H54 (cell line): ENCODE measurements around the gene HSPD1.
"Not testable (repeated sequence)": the region's sequence is repeated elsewhere in the genome, so short reads cannot be mapped to it uniquely, and the experiment has no call there.

ENCODE experiments used
- DNase-seq: peaks from one replicate; pipeline ENCODE4 v3.0.0; 2011; ENCODE audit warnings: low spot score, mixed read lengths; ENCODE audit not compliant: insufficient read length
- FAIRE-seq: peaks from 3 replicates; lab custom pipeline; 2011; peaks lifted over from hg19 to GRCh38; lab: Jason Lieb, UNC
- POLR2A ChIP-seq: IDR thresholded peaks from 2 replicates; pipeline ENCODE4 v1.6.1; 2011; ENCODE audit warnings: low read depth, mild to moderate bottlenecking, low read length

The HSPD1 gene

DNA sequence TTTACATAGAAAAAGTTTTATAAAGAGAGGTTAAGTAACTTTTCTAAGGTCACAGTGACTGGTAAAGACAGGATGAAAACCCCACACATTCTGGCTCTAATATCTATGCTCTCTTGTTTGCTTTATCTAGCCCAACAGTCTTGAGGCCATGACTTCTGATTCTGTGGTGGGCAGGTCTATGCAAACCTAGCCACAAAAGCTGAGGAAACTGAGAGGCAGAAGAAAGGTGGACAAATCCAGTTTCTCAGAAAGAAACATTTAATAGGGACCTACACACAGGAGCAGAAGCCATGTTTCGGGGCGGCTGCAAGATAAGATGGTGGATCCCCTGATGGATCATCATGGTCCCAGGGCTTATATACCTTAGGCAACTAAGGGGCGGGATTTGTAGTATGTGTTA is 21.8 kb downstream of the HSPD1 start:
- TF ChIP-seq POLR2A: no peak
- FAIRE-seq (no peak), DNase-seq (no peak)

DNA sequence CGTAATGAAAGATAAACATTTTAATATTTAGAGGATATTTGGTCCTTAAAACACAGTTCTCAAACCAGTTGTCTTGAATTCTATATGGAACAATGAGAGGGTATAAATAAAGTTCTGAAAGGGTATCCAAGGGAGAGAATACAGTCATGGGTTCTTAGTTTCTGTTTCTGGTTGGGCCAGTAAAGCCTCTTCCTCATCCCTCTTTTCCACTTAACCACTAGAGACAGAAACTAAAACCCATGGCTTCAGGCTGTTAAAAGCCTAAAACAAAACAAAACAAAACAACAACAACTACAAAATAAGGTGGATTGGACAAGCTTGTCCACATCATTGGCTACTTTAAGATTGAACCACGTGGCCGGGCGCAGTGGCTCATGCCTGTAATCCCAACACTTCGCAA is 27.5 kb downstream of the HSPD1 start:
- DNase-seq (no peak), FAIRE-seq (no peak)
- no peak for TF ChIP-seq POLR2A

DNA sequence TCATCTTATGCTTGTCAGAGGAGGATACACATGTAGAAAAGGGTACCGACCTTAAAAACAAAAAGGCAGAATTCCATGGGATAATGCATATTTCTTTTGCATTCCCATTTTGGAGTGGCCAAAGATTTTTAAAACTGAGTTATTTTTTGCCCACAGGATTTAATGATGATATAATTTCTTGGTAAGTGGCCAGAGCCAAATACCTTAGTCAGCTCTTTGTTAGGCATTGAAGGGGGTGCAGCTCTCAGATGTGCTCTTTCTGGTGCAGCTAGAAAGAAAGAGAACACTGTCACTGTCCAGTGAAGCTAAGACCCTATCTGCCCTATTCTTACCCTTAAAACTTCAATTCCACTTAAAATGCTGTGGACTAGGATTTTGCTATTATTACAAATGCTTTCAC is 35.5 kb downstream of the HSPD1 start:
- no peak for TF ChIP-seq POLR2A

DNA sequence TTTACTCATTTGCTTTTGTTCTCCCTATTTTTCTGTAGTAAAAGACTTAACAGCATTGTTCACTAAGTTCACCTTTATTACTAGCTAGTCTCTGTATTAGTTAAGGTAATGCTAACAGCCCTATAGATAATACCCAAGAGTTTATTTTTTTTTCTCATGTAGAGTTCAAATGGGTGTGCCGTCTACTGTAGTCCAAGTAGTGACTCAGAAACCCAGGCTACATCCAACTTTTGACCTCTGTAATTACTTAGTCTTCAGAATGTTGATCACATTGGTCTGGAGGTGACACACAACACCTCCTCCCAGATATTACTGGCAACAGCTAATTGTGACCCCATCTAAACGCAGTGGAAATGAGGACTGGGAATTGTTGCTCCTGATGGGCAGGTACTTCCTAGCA is 38.6 kb downstream of the HSPD1 start:
- FAIRE-seq (peak; percentile 23), DNase-seq (no peak)
- no peak for TF ChIP-seq POLR2A

More for the DNA sequence above, 35.5 kb downstream of the HSPD1 start:
- no peak for DNase-seq
- no peak for FAIRE-seq

DNA sequence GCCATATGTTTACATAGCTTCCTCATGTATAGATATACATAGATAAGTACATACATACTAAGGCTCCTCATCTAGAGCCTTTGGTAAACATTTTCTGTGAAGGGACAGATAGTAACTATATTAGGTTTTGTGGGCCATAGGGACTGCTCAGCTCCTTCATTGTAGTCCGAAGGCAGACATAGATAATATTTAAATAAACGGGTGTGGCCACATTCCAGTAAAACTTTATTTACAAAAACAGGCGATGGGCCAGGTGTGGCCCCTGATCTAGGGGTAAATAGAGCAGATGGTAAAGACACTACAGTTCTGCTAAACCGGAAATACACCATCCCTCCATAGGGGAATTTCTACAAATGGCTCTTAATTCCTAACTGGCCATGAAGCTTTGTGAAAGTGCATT is 39.0 kb downstream of the HSPD1 start:
- DNase-seq (no peak), FAIRE-seq (no peak)
- no peak for TF ChIP-seq POLR2A

DNA sequence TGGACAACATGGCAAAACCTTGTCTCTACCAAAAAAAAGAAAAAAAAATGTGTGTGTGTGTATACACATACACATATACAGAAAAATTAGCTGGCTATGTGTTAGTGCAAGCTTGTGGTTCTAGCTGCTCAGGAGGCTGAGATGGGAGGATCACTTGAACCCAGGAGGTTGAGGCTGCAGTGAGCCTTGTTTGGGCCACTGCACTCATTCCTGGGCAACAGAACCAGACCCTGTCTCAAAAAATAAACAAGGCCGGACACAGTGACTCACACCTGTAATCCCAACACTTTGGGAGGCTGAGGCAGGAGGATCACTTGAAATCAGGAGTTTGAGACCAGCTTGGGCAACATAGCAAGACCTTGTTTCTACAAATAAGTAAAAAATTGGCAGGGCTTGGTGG is 44.2 kb downstream of the HSPD1 start:
- FAIRE-seq: no peak

DNA sequence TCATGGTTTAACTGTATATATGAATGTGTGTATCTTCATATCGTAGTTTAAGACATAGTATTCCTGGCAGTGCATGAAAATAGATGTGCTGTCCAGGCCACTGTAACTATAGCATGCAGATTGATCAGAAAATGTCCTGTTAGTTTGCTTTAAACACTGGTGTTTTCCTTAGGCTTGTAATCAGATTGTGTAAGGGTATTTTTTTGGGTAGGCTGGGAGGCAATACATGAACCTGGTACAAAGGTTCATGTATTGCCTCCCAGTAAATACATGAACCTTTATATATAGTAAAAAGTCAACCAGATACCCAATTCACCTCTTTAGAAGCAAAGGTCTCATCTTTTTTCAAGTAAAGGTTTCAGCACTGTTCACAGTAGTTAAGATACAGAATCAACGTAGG is 44.7 kb downstream of the HSPD1 start:
- no peak for DNase-seq
- FAIRE-seq: no peak
- no peak for TF ChIP-seq POLR2A

More for the DNA sequence above, 44.2 kb downstream of the HSPD1 start:
- TF ChIP-seq POLR2A: no peak
- no peak for DNase-seq

DNA sequence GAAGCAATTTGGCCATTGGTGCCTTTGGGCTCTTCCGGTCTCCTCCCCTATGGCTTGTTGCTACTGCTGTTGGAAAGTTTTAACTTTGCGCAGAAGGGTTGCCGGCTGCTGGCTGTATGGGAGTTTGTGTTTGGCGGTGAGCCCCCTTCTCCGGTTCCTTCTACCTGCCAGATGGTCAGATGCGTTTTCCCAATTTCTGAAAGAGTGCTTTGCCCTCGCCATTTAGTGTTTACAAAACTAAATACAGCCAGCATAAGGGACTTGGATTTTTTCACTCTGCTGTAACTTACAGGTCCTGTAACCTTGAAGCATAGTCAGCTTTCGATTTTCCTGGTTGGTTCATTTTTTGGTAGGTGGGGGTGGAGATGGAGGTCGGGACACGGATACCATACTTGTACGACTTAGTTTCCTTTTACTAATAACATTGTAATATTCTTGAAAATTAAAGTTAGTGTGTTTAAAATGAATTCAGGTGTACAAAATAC is 45.7 kb downstream of the HSPD1 start:
- FAIRE-seq: no peak
- peak; percentile 69 for DNase-seq
- peak; percentile 45; the same call in 1 of the 2 replicates for TF ChIP-seq POLR2A

DNA sequence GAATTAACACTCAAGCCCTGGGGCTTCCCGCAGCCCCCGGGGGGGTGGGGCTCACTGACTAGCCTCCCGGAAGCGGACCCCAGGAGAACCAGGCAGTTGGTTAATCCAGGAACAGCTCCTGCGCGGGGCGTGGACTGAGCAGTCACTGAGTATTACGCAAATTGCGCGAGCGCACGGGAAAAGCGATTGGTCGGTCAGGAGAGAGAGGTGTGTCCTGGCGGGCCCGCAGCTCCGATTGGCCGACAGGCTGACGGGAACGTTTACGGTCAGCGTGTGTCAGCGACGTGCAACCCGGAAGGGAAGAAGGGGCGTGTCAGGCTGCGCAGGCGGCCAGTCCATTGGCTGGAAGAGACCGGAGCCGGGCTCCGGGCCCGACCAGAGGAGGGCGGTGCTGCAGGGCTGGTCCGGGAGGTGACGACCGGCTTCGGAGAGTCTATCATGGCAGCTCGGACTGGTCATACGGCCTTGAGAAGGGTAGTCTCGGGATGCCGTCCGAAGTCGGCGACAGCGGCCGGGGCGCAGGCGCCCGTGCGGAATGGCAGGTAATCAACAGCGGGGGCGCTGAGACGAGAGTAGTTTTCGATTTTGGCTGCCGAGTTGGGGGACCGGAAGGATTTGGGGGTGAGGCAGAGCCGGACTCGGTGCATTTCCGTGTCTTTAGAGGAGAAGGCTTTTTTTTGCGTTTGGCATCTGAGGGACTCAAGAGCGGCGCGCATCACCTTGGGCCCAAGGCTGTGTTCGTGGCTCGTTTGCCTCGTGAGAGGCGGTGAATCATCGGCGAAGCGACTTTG is 46.3 kb downstream of the HSPD1 start, which contains the start of gene COQ10B:
TSS of gene COQ10B (plus strand) at position 430 of the 791 bp plus-strand sequence. CDS start at position 439, 9 bp downstream.
- peak; percentile 88 for DNase-seq
- peak; percentile 79 for TF ChIP-seq POLR2A
- FAIRE-seq: peak; percentile 95

DNA sequence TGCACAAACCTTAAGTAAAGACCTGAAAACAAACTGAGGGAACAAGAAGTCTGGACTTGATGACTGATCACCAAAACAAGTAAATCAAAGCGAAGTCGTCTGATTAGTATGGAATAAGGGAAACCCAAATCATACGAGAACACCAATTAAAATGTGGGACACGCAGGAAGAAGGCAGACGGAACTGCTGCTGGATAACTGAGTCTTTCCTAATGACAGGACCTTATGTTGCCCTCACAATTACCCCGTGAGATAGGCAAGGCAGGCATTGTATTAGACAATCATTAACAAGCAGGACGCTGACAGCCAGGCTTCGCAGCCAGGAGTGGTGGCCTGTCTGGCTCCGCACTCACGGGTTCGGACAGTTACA is 46.9 kb downstream of the HSPD1 start:
- no peak for DNase-seq
- no peak for FAIRE-seq
- TF ChIP-seq POLR2A: 0 out of 2 replicates have a peak, but pooled peaks have one; percentile 31

DNA sequence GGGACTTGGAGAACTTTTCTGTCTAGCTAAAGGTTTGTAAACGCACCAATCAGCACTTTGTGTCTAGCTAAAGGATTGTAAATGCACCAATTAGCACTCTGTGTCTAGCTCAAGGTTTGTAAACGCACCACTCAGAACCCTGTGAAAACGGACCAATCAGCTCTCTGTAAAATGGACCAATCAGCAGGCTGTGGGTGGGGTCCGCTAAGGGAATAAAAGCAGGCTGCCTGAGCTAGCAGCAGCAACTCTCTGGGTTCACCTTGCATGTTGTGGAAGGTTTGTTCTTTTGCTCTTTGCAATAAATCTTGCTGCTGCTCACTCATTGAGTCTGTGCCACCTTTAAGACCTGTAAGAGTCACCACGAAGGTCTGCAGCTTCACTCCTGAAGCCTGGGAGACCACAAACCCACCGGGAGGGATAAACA is 48.7 kb downstream of the HSPD1 start:
- not testable (repeated sequence) for DNase-seq, FAIRE-seq

DNA sequence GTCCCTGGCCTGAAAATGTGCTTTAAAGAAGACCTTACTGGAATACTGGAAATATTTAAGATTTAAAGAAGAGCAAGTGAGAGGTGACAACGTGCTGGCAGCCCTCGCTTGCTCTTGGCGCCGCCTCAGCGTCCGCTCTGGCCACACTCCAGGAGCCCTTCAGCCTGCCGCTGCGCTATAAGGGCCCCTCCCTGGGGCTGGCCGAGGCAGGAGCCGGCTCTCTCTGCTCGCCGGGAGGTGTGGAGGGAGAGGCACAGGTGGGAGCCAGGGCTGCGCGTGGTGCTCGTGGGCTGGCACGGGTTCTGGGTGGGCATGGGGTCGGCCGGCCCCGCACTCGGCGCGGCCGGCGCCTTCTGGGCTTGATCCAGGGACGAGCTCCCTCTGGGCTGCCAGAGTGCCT is 49.2 kb downstream of the HSPD1 start:
- FAIRE-seq (no peak), DNase-seq (no peak)
- TF ChIP-seq POLR2A: no peak

DNA sequence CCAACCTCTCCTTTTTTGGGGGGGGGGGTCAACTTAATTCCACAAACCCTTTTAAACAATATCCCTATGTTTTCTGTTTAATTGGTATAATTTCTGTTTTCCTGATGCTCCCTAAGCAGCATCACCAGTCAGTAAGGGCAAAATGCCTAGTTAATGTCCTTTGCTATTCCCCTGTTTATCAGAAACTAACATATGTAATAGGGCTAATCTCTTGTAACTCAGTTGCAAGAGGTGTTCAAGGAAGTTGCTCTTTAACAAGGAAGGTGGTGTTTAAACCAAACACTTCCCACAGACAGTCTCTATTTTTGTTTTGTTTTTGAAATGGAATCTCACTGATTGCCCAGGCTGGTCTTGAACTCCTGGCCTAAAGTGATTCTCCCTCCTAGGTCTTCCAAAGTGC is 52.8 kb downstream of the HSPD1 start:
- DNase-seq: no peak
- no peak for FAIRE-seq
- TF ChIP-seq POLR2A: no peak

DNA sequence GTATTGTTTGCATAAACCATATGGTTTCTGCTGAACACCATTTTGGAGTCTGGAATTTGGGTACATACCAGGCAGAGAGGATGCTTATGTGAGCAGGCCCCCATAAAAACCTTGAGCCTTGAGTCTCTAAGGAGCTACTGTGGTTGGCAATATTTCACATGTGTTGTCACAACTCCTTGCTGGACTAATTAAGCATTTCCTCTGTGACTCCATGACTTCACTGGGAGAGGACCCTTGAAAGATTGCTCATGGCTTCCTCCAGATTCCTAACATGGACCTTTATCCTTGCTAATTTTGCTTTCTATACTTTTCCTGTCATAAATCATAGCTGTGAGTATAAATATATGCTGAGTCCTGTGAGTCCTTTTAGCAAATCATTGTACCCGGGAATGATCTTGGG is 53.9 kb downstream of the HSPD1 start:
- FAIRE-seq (no peak), DNase-seq (no peak)
- no peak for TF ChIP-seq POLR2A

DNA sequence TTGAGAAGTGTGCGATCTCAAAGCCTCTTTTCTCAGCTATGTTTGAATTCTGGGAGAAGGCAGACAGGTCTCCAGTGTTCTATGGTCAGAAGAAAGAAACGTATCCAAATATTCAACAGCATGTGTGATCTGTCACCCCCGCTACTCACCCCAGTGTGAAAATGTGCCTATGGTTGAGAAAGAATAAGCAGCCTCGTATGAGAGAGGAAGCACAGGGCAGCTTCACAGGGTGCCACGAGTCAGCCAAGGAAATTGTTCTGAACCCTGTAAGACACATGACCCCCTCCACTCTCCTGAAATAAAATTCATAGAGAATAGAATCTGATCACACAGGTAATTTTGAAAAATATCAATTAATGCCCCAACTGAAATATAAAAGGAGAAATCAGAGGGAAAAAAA is 56.8 kb downstream of the HSPD1 start:
- TF ChIP-seq POLR2A: no peak
- FAIRE-seq (no peak), DNase-seq (no peak)
